ENCODE measurements around the gene FAM174B.

GRCh38 chr15:92645051-92645631, 10.4 kb downstream of the FAM174B start:
- no peak for TF ChIP-seq MAX (IDR thresholded peaks at IDR 0.05)
- TF ChIP-seq SP1 (IDR thresholded peaks at IDR 0.05), result no peak
- TF ChIP-seq CTCF (IDR thresholded peaks at IDR 0.05; ENCODE audit: low read depth, low read length, missing input control), result no peak
- no peak for TF ChIP-seq ATF3 (IDR thresholded peaks at IDR 0.05)
- no peak for TF ChIP-seq EGR1 (IDR thresholded peaks at IDR 0.05; ENCODE audit: low read depth in 2 of 2)
- TF ChIP-seq HNF4A (conservative IDR thresholded peaks at IDR 0.05), result no peak
- TF ChIP-seq YY1 (IDR thresholded peaks at IDR 0.05), result no peak
- no peak for TF ChIP-seq RXRA (IDR thresholded peaks at IDR 0.05)
- TF ChIP-seq FOXA2 (IDR thresholded peaks at IDR 0.05), result no peak
- no peak for TF ChIP-seq TAF1 (conservative IDR thresholded peaks at IDR 0.05)
- no peak for TF ChIP-seq REST (IDR thresholded peaks at IDR 0.05)
- TF ChIP-seq NR2F2 (IDR thresholded peaks at IDR 0.05), result no peak
- TF ChIP-seq RAD21 (IDR thresholded peaks at IDR 0.05), result no peak

All from liver (tissue), 3 donors.